ENCODE measurements around the gene SHF.

DNA sequence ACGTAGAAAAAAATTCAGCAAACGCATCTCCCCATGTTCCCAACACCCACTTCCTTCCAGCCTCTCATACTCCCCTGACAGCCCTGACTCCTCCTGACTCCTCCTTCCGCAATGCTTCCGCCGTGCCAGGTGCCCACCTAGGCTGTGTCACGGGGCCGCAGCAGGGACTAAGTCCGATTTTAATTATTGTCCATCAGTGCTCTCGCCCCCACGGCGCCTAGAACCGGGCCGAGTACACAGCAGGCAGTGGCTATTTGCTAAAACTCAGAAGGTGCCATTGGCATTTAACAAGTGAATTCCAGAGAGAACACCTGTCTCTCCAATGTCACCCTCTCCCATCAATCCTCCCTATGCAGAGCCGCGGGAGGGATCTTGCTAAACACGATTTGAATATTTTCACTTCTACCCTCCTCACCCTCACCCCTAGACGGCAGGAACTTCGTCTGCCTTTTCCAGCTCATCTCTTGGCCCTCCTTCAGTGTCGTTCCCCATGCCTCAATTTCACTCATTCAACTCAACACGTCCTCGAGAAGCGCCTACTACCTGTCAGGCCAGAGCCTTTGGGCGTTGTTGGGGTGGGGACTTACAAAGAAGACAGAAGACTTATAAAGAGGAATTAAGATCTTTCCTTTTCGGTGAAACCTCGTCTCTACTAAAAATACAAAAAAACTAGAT is 11.5 kb upstream of the SHF start:
- TF ChIP-seq, protein P1, sequence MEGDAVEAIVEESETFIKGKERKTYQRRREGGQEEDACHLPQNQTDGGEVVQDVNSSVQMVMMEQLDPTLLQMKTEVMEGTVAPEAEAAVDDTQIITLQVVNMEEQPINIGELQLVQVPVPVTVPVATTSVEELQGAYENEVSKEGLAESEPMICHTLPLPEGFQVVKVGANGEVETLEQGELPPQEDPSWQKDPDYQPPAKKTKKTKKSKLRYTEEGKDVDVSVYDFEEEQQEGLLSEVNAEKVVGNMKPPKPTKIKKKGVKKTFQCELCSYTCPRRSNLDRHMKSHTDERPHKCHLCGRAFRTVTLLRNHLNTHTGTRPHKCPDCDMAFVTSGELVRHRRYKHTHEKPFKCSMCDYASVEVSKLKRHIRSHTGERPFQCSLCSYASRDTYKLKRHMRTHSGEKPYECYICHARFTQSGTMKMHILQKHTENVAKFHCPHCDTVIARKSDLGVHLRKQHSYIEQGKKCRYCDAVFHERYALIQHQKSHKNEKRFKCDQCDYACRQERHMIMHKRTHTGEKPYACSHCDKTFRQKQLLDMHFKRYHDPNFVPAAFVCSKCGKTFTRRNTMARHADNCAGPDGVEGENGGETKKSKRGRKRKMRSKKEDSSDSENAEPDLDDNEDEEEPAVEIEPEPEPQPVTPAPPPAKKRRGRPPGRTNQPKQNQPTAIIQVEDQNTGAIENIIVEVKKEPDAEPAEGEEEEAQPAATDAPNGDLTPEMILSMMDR (IDR thresholded peaks at IDR 0.05; ENCODE audit: insufficient read depth, low read depth, low read length): no peak
- TF ChIP-seq EZH2 (IDR thresholded peaks at IDR 0.05; ENCODE audit: insufficient read depth, low read length): no peak
